Measurements from ENCODE around the gene MAP2K5. TPM values are rescaled to one million over a fixed set of nuclear protein-coding genes. Genes with fewer than 3 reads are reported as not detected.

MAP2K5 gene
- total RNA-seq, 4 donors from 2014 or later, result 10.2 to 13.8 (median 11.9) TPM

GRCh38 chr15:67755264-67755663 is 212.8 kb downstream of the MAP2K5 start:
- no peak overlapping the region for H3K27ac ChIP-seq
- 96 to 100% methylated on average over 1 of the region's 1 CpG for WGBS, 2 donors
- no peaks in the 10 kb centered on the region for H3K9me3 ChIP-seq
- no peak for TF ChIP-seq POLR2A (IDR thresholded peaks at IDR 0.05)
- no peak for TF ChIP-seq EP300 (IDR thresholded peaks at IDR 0.05)
- no peak for TF ChIP-seq CTCF (IDR thresholded peaks at IDR 0.05)
- H3K36me3 ChIP-seq, result no peaks in the 10 kb centered on the region
- H3K4me1 ChIP-seq, result no peaks in the 10 kb centered on the region
- no peak overlapping the region for H3K4me3 ChIP-seq
- no peak for DNase-seq (ENCODE audit: low spot score in 2 of 2)
- peaks cover 0 to 2% of the 10 kb centered on the region in 2 donors for H3K27me3 ChIP-seq

- H3K4me1 ChIP-seq, result peaks cover 0 to 4% (median 0%) of the 10 kb centered on the region in 4 donors
- TF ChIP-seq CTCF (IDR thresholded peaks at IDR 0.05) (no peak), POLR2A (IDR thresholded peaks at IDR 0.05) (no peak), EP300 (IDR thresholded peaks at IDR 0.05) (no peak)
- peaks cover 0 to 2% of the 10 kb centered on the region in 2 donors for H3K27me3 ChIP-seq
- H3K9me3 ChIP-seq, result no peaks in the 10 kb centered on the region
- no peak overlapping the region for H3K4me3 ChIP-seq
- WGBS, 2 donors, result 72 to 80% methylated on average over 1 of the region's 1 CpG
- no peak overlapping the region for H3K27ac ChIP-seq
- no peaks in the 10 kb centered on the region for H3K36me3 ChIP-seq
- no peak for DNase-seq (ENCODE audit: low spot score in 2 of 2)
Measured at GRCh38 chr15:67755936-67756335, 213.4 kb downstream of the MAP2K5 start.

GRCh38 chr15:67758619-67759300 is 216.3 kb downstream of the MAP2K5 start:
- Histone ChIP-seq H3K27me3 (peaks cover 0 to 2% of the 10 kb centered on the region in 2 donors), H3K36me3 (no peaks in the 10 kb centered on the region), H3K4me1 (peaks cover 0 to 5% (median 0%) of the 10 kb centered on the region in 4 donors), H3K4me3 (no peak overlapping the region), H3K27ac (no peak overlapping the region), H3K9me3 (no peaks in the 10 kb centered on the region)
- no peak for DNase-seq (ENCODE audit: low spot score in 2 of 2)
- no peak for TF ChIP-seq CTCF (IDR thresholded peaks at IDR 0.05)
- WGBS, 2 donors, result 78 to 79% methylated on average over 7 of the region's 7 CpGs

- Histone ChIP-seq H3K27ac (no peak overlapping the region), H3K4me1 (peaks cover 0 to 5% (median 0%) of the 10 kb centered on the region in 4 donors), H3K27me3 (peaks cover 0 to under 1% of the 10 kb centered on the region in 2 donors), H3K36me3 (no peaks in the 10 kb centered on the region), H3K9me3 (no peaks in the 10 kb centered on the region), H3K4me3 (no peak overlapping the region)
- no peak for DNase-seq (ENCODE audit: low spot score in 2 of 2)
- 57 to 59% methylated on average over 6 of the region's 6 CpGs for WGBS, 2 donors
- TF ChIP-seq EP300 (IDR thresholded peaks at IDR 0.05), result no peak
Measured at GRCh38 chr15:67760901-67761300, 218.4 kb downstream of the MAP2K5 start.

- no peak overlapping the region for H3K4me3 ChIP-seq
- no peak for DNase-seq (ENCODE audit: low spot score in 2 of 2)
- H3K36me3 ChIP-seq, result no peaks in the 10 kb centered on the region
- 74 to 84% methylated on average over 4 of the region's 4 CpGs for WGBS, 2 donors
- no peaks in the 10 kb centered on the region for H3K9me3 ChIP-seq
- H3K27me3 ChIP-seq, result no peaks in the 10 kb centered on the region
- TF ChIP-seq EP300 (IDR thresholded peaks at IDR 0.05), result no peak
- no peak for TF ChIP-seq CTCF (IDR thresholded peaks at IDR 0.05)
- TF ChIP-seq POLR2A (IDR thresholded peaks at IDR 0.05), result no peak
- H3K4me1 ChIP-seq, result peaks cover 0 to 5% (median 0%) of the 10 kb centered on the region in 4 donors
- no peak overlapping the region for H3K27ac ChIP-seq
Measured at GRCh38 chr15:67761343-67761742, 218.8 kb downstream of the MAP2K5 start.

All from tibial nerve (tissue), 4 donors.